AML-193 (cell line): Measurements from ENCODE around the gene S1PR4.

Experiments used
- DNase-seq, 2 experiments: peaks; one replicate each; lab custom pipeline; 2025; lab: John Stamatoyannopoulos, UW

Gene S1PR4

GRCh38 chr19:3178377-3178972 lies at the start of gene S1PR4:
S1PR4 (plus strand) TSS chr19:3178769; CDS start chr19:3178793, 24 bp downstream.
- DNase-seq: peak; percentile 49 to 55

GRCh38 chr19:3129112-3129511 lies 49.5 kb upstream of the S1PR4 start:
- DNase-seq: peak; percentile 14 to 25

GRCh38 chr19:3131168-3131567 lies 47.4 kb upstream of the S1PR4 start:
- DNase-seq: no peak

- peak; percentile 70 to 71 for DNase-seq
Measured at GRCh38 chr19:3132971-3133792, 45.4 kb upstream of the S1PR4 start.

- DNase-seq: no peak
Measured at GRCh38 chr19:3133793-3134116, 44.8 kb upstream of the S1PR4 start.

GRCh38 chr19:3135961-3136683 lies 42.4 kb upstream of the S1PR4 start, which contains the start of gene GNA15:
GNA15 (plus strand) TSS chr19:3136033; CDS start chr19:3136451, 418 bp downstream.
- peak; percentile 55 to 59 for DNase-seq

- DNase-seq: no peak
Measured at GRCh38 chr19:3136684-3137055, 41.9 kb upstream of the S1PR4 start.

- DNase-seq: no peak
Measured at GRCh38 chr19:3137119-3137518, 41.5 kb upstream of the S1PR4 start.

- DNase-seq: no peak
Measured at GRCh38 chr19:3138268-3138667, 40.3 kb upstream of the S1PR4 start.

- DNase-seq: no peak
Measured at GRCh38 chr19:3140667-3141038, 37.9 kb upstream of the S1PR4 start.

GRCh38 chr19:3142292-3142670 lies 36.3 kb upstream of the S1PR4 start:
- peak; percentile 80 to 91 for DNase-seq

- no peak for DNase-seq
Measured at GRCh38 chr19:3142781-3143337, 35.7 kb upstream of the S1PR4 start.

GRCh38 chr19:3145909-3146676 lies 32.5 kb upstream of the S1PR4 start:
- DNase-seq: no peak

- DNase-seq: no peak
Measured at GRCh38 chr19:3146677-3147100, 31.9 kb upstream of the S1PR4 start.

- DNase-seq: no peak
Measured at GRCh38 chr19:3148503-3148902, 30.1 kb upstream of the S1PR4 start.

GRCh38 chr19:3149089-3149488 lies 29.5 kb upstream of the S1PR4 start:
- no peak for DNase-seq

GRCh38 chr19:3149526-3150505 lies 28.8 kb upstream of the S1PR4 start:
- no peak for DNase-seq

GRCh38 chr19:3150739-3151329 lies 27.7 kb upstream of the S1PR4 start:
- DNase-seq: no peak

- DNase-seq: no peak
Measured at GRCh38 chr19:3151563-3152418, 26.8 kb upstream of the S1PR4 start.
